Endothelial cell of umbilical vein (primary cell): ENCODE data around the gene NTRK1. TPM values are rescaled to one million over a fixed set of nuclear protein-coding genes. Genes with fewer than 3 reads are reported as not detected.

ENCODE experiments used
- BruUV-seq: library from RNA; stranded (reverse); fragments of 400-500 nt; replicated peaks from 2 replicates; lab custom pipeline; 2021; lab: Mats Ljungman, UMichigan
- CTCF ChIA-PET: fragments of 300-600, 350-600 bp; sonication (Branson Sonifier 250); formaldehyde crosslinking; loops from one replicate; lab custom pipeline; 2021; ENCODE audit warnings: antibody characterized with exemption, inconsistent platforms; lab: Charles Lee
- POLR2A ChIA-PET: fragments of 300-600, 350-600 bp; sonication (Branson Sonifier 250); formaldehyde crosslinking; loops from one replicate; lab custom pipeline; 2021; ENCODE audit warnings: antibody characterized with exemption, inconsistent platforms; lab: Charles Lee
- DNase-seq: peaks from one replicate; pipeline ENCODE4 v3.0.0-alpha.2; 2011; ENCODE audit warnings: low read depth, low spot score
- FAIRE-seq: peaks from 2 replicates; lab custom pipeline; 2011; peaks lifted over from hg19 to GRCh38; lab: Jason Lieb, UNC
- H2AFZ ChIP-seq: 2 replicates; pipeline ENCODE4 v1.6.0; 2012; ENCODE audit warnings: low read depth, low read length, control low read depth, inconsistent platforms
- H3K27ac ChIP-seq: 2 replicates; pipeline ENCODE4 v1.5.1; 2011; ENCODE audit warnings: low read depth, mild to moderate bottlenecking, control low read depth, low read length, moderate library complexity; ENCODE audit not compliant: insufficient read depth
- H3K27me3 ChIP-seq, 2 experiments: 2 replicates each; pipeline versions ENCODE4 v1.6.0 to v1.6.1; 2011; ENCODE audit warnings: low read length in 2 of 2, mixed read lengths in 1 of 2; ENCODE audit not compliant: control insufficient read depth in 2 of 2, insufficient read depth in 2 of 2
- H3K36me3 ChIP-seq, 2 experiments: 2 replicates in 1 of 2; 3 replicates in 1 of 2; pipeline ENCODE4 v1.5.1; 2011; ENCODE audit warnings: low read length in 2 of 2, mild to moderate bottlenecking in 1 of 2, moderate library complexity in 1 of 2; ENCODE audit not compliant: control insufficient read depth in 2 of 2, insufficient read depth in 2 of 2; ENCODE audit errors: extremely low read depth in 1 of 2
- H3K4me1 ChIP-seq: 3 replicates; pipeline ENCODE4 v1.5.1; 2011; ENCODE audit warnings: mild to moderate bottlenecking, low read length; ENCODE audit not compliant: control insufficient read depth, insufficient read depth; ENCODE audit errors: extremely low read depth
- H3K4me2 ChIP-seq: 2 replicates; pipeline ENCODE4 v1.6.1; 2011; ENCODE audit warnings: low read length, control low read depth, mixed read lengths; ENCODE audit not compliant: insufficient read depth
- H3K4me3 ChIP-seq, 3 experiments: fragments of 200-600 bp in 1 of 3; sonication (generic), shearing (Covaris generic) in 1 of 3; replicated peaks in 1 of 3; 2 replicates each; pipeline ENCODE4 v1.5.1; 2011 to 2016; ENCODE audit warnings: control low read depth in 3 of 3, low read length in 3 of 3, mild to moderate bottlenecking in 2 of 3, inconsistent platforms in 1 of 3, low read depth in 1 of 3, moderate library complexity in 1 of 3; ENCODE audit not compliant: insufficient read depth in 1 of 3
- H3K79me2 ChIP-seq: 2 replicates; pipeline ENCODE4 v1.6.0; 2012; ENCODE audit warnings: low read length, inconsistent platforms; ENCODE audit not compliant: control insufficient read depth, insufficient read depth
- H3K9ac ChIP-seq: replicated peaks from 2 replicates; pipeline ENCODE3; 2011; ENCODE audit warnings: low read length, control low read depth; ENCODE audit not compliant: insufficient read depth; ENCODE audit errors: extremely low read depth
- H3K9me1 ChIP-seq: replicated peaks from 3 replicates; pipeline ENCODE4 v1.6.0; 2011; ENCODE audit warnings: mild to moderate bottlenecking, low read length; ENCODE audit not compliant: control insufficient read depth, insufficient read depth; ENCODE audit errors: extremely low read depth
- H3K9me3 ChIP-seq: replicated peaks from 2 replicates; pipeline ENCODE4 v1.5.1; 2012; ENCODE audit warnings: low read length, inconsistent platforms; ENCODE audit not compliant: control insufficient read depth, insufficient read depth
- H4K20me1 ChIP-seq: replicated peaks from 2 replicates; pipeline ENCODE3; 2011; ENCODE audit warnings: mild to moderate bottlenecking, low read length; ENCODE audit not compliant: control insufficient read depth, insufficient read depth; ENCODE audit errors: extremely low read depth
- GATA2 ChIP-seq: IDR thresholded peaks from 2 replicates; pipeline ENCODE4 v1.7.0; 2011; ENCODE audit warnings: low read depth, mild to moderate bottlenecking, moderate library complexity, mixed read lengths, low read length; ENCODE audit not compliant: insufficient read length, insufficient read depth
- MYC ChIP-seq: IDR thresholded peaks from one replicate; pipeline ENCODE4 v1.6.1; 2011; ENCODE audit warnings: mild to moderate bottlenecking, low read depth, low read length
- dilution Hi-C: fragments of 300-500 bp; cut with MboI; formaldehyde crosslinking; loops from one replicate; pipeline ENCODE4 v1.15.0; 2019; ENCODE audit warnings: low sequenced_read_pairs; ENCODE audit not compliant: extremely low pct_ligation_motif_present
- intact Hi-C: fragments of 100-400 bp; cut with micrococcal nuclease; formaldehyde crosslinking; loops from one replicate; pipeline ENCODE4 v1.10.0; 2022
- polyA plus RNA-seq, 4 experiments: library from polyadenylated mRNA; depleted of rRNA in 3 of 4; stranded (reverse) in 3 of 4; unstranded in 1 of 4; fragments of >200 nt; gene quantifications; 2 replicates each; pipeline versions ENCODE4 v1.2.1 to v1.2.3, GENCODE V29; 2011 to 2012; ENCODE audit warnings: missing spikeins in 1 of 4
- total RNA-seq: library from RNA; stranded (reverse); gene quantifications from 2 replicates; pipeline ENCODE4 v1.2.3, GENCODE V29; 2021
- TF ChIP-seq, protein P1 (sequence below), 2 donors: IDR thresholded peaks; 1 replicate in 1 of 2; 2 replicates in 1 of 2; pipeline ENCODE4 v1.5.1; 2011; ENCODE audit warnings: low read length in 2 of 2, mild to moderate bottlenecking in 2 of 2, moderate library complexity in 2 of 2, control low read depth in 1 of 2, inconsistent platforms in 1 of 2, low read depth in 1 of 2; ENCODE audit not compliant: insufficient read depth in 1 of 2; ENCODE audit errors: extremely low read depth in 1 of 2

NTRK1 gene
- total and polyA plus RNA-seq, 2 donors (not counting 3 experiments of a cell fraction or from before 2014, with no cell fraction given) = 0.07 TPM; not detected in 1

DNA sequence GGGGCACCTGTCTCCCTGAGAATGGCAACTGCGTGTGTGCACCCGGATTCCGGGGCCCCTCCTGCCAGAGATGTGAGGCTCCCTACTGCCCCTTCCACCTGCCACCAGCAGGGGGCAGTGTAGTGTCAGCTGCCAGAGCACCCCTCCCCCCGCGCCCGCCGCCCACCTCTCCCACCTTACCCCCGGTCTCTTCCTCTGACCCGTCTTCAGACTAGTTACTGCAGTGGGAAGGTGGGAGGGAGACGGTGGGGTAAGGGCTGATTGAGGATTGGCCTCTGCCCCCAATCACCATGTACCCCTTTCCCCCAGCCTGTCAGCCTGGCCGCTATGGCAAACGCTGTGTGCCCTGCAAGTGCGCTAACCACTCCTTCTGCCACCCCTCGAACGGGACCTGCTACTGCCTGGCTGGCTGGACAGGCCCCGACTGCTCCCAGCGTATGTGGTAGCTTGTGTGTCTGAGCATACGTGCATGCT is 49.7 kb downstream of the NTRK1 start:
- intact Hi-C loops = no loop called here
- H3K9ac ChIP-seq = no peak overlapping the region
- no peaks in the 10 kb centered on the region for H3K27me3 ChIP-seq
- no peaks in the 10 kb centered on the region for H4K20me1 ChIP-seq
- no TSS peak for BruUV-seq
- ChIA-PET POLR2A (no interaction called here), CTCF (interaction anchor here (1.0 to 3.1 kb wide), 7 partner anchors 9 to 53 kb away, joined by 4 to 20 read pairs (median 8); partner anchors contain the start of genes LRRC71 and PEAR1)
- H3K4me2 ChIP-seq = no peak overlapping the region
- H3K4me1 ChIP-seq = peaks cover 24% of the 10 kb centered on the region
- H3K36me3 ChIP-seq = peaks cover 19 to 75% of the 10 kb centered on the region in 2 experiments
- no peak overlapping the region for H3K27ac ChIP-seq
- H2AFZ ChIP-seq = no peak overlapping the region
- no peaks in the 10 kb centered on the region for H3K9me1 ChIP-seq
- peak; percentile 18 for FAIRE-seq
- peaks cover 39% of the 10 kb centered on the region for H3K79me2 ChIP-seq
- TF ChIP-seq MYC = no peak
- TF ChIP-seq, protein P1, sequence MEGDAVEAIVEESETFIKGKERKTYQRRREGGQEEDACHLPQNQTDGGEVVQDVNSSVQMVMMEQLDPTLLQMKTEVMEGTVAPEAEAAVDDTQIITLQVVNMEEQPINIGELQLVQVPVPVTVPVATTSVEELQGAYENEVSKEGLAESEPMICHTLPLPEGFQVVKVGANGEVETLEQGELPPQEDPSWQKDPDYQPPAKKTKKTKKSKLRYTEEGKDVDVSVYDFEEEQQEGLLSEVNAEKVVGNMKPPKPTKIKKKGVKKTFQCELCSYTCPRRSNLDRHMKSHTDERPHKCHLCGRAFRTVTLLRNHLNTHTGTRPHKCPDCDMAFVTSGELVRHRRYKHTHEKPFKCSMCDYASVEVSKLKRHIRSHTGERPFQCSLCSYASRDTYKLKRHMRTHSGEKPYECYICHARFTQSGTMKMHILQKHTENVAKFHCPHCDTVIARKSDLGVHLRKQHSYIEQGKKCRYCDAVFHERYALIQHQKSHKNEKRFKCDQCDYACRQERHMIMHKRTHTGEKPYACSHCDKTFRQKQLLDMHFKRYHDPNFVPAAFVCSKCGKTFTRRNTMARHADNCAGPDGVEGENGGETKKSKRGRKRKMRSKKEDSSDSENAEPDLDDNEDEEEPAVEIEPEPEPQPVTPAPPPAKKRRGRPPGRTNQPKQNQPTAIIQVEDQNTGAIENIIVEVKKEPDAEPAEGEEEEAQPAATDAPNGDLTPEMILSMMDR (IDR thresholded peaks at IDR 0.05; ENCODE audit: extremely low read depth in 1 of 2, insufficient read depth in 1 of 2, low read depth in 1 of 2, low read length in 2 of 2) = peak; percentile 55 to 83
- H3K9me3 ChIP-seq = no peaks in the 10 kb centered on the region
- DNase-seq = no peak
- dilution Hi-C loops = no loop called here
- no peak overlapping the region for H3K4me3 ChIP-seq

DNA sequence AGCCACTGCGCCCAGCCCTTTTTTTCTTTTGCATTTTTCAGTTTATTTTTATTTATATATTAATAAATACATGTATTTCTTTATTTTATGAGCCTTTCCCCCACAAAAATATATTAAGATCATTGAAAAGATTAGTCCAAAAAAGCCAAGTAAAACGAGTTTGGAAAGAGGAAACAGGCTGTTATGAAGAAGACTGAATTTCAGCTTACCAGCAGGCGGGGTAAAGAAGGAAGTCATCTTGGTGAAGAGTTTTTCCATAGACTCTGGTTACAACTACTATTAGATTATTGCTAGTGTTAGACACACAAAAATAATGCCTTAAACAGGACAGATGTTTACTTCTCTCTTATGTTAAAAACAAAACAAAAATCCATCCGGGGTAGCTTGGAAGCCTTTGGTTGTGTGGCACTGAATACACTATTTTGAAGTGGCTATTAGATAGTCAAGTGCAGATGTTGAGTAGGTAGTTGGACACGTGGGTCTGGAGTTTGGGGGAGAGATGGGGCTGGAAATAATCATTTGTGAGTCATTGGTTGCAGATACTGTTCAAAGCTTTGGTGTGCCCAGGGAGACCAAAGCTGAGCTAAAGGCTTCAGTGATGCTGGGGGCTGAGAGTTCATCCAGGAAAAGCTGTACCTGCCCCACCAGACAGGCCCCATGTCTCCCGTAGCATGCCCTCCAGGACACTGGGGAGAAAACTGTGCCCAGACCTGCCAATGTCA is 51.1 kb downstream of the NTRK1 start:
- Histone ChIP-seq H3K36me3 (peaks cover 10 to 70% of the 10 kb centered on the region in 2 experiments), H3K4me1 (peaks cover 10% of the 10 kb centered on the region), H3K4me3 (no peak overlapping the region), H3K4me2 (no peak overlapping the region), H3K27me3 (no peaks in the 10 kb centered on the region), H3K79me2 (peaks cover 30% of the 10 kb centered on the region), H2AFZ (no peak overlapping the region), H3K27ac (no peak overlapping the region), H3K9ac (no peak overlapping the region), H3K9me3 (no peaks in the 10 kb centered on the region), H4K20me1 (no peaks in the 10 kb centered on the region), H3K9me1 (no peaks in the 10 kb centered on the region)
- no peak for DNase-seq
- BruUV-seq = no TSS peak
- TF ChIP-seq MYC (no peak), GATA2 (no peak)
- FAIRE-seq = no peak
- CTCF ChIA-PET = interaction anchor here (0.8 to 2.1 kb wide), 6 partner anchors 8 to 22 kb away, joined by 3 to 10 read pairs (median 4); partner anchors contain the start of gene LRRC71
- dilution Hi-C loops (no loop called here), intact Hi-C loops (no loop called here)
- POLR2A ChIA-PET = no interaction called here
